ENCODE measurements around the gene GRK6.
A peak's percentile ranks its signal among the peaks of the same experiment; 100 is the strongest.

GRK6 gene

GRCh38 chr5:177455036-177455660 lies 28.7 kb downstream of the GRK6 start (continued):
- no peak for TF ChIP-seq ZBTB48 (tag by site-specific recombination; IDR thresholded peaks at IDR 0.05)
- TF ChIP-seq ZNF19 (tag by site-specific recombination; IDR thresholded peaks at IDR 0.05; ENCODE audit: low read depth) = no peak
- TF ChIP-seq ZBTB8A (tag by site-specific recombination; IDR thresholded peaks at IDR 0.05) = peak; percentile 99
- TF ChIP-seq PRDM1 (tag by site-specific recombination; IDR thresholded peaks at IDR 0.05) = no peak
- no peak for TF ChIP-seq ZNF530 (tag by site-specific recombination; IDR thresholded peaks at IDR 0.05; ENCODE audit: low read depth)
- TF ChIP-seq ZSCAN5A (tag by site-specific recombination; IDR thresholded peaks at IDR 0.05) = no peak
- TF ChIP-seq ZNF132 (tag by site-specific recombination; IDR thresholded peaks at IDR 0.05; ENCODE audit: borderline replicate concordance) = no peak
- no peak for TF ChIP-seq ZNF639 (tag by site-specific recombination; IDR thresholded peaks at IDR 0.05)
- TF ChIP-seq ZNF560 (tag by site-specific recombination; IDR thresholded peaks at IDR 0.05; ENCODE audit: borderline replicate concordance) = no peak
- TF ChIP-seq OSR2 (tag by site-specific recombination; IDR thresholded peaks at IDR 0.05) = no peak
- TF ChIP-seq ZNF664 (tag by site-specific recombination; IDR thresholded peaks at IDR 0.05) = no peak
- TF ChIP-seq ZNF791 (tag by site-specific recombination; IDR thresholded peaks at IDR 0.05) = no peak
- peak; percentile 49; the same call in 1 of the 2 replicates for TF ChIP-seq ZNF391 (tag by site-specific recombination; IDR thresholded peaks at IDR 0.05; ENCODE audit: borderline replicate concordance, low read depth)
- TF ChIP-seq PATZ1 (tag by site-specific recombination; IDR thresholded peaks at IDR 0.05) = peak; percentile 83
- TF ChIP-seq CTCF (tag by site-specific recombination; IDR thresholded peaks at IDR 0.05) = peak; percentile 84
- peak; percentile 69; the same call in 1 of the 2 replicates for TF ChIP-seq ZNF449 (tag by site-specific recombination; IDR thresholded peaks at IDR 0.05)
- TF ChIP-seq KLF1 (tag by site-specific recombination; IDR thresholded peaks at IDR 0.05) = no peak
- TF ChIP-seq ZNF561 (tag by site-specific recombination; IDR thresholded peaks at IDR 0.05; ENCODE audit: borderline replicate concordance) = peak; percentile 63; the same call in 1 of the 2 replicates
- TF ChIP-seq PRDM2 (tag by site-specific recombination; IDR thresholded peaks at IDR 0.05; ENCODE audit: borderline replicate concordance) = no peak
- TF ChIP-seq ZNF416 (tag by site-specific recombination; IDR thresholded peaks at IDR 0.05) = no peak
- TF ChIP-seq ZSCAN23 (tag by site-specific recombination; IDR thresholded peaks at IDR 0.05) = no peak
- TF ChIP-seq ZNF223 (tag by site-specific recombination; IDR thresholded peaks at IDR 0.05) = no peak
- TF ChIP-seq ZNF571 (tag by site-specific recombination; IDR thresholded peaks at IDR 0.05) = no peak
- no peak; the same call in 1 of the 2 replicates for TF ChIP-seq SP7 (tag by site-specific recombination; IDR thresholded peaks at IDR 0.05)
- no peak for TF ChIP-seq FEZF1 (tag by site-specific recombination; IDR thresholded peaks at IDR 0.05)
